BLaER1 treated with 17β-estradiol and CSF1 and Interleukin-3, amounts not matched to agents 10 nM and 100 nM (cell line): ENCODE measurements around the gene RASAL2.
A peak's percentile ranks its signal among the peaks of the same experiment; 100 is the strongest.

Source experiments
- H3K27ac ChIP-seq, 11 experiments: shearing (Covaris generic); formaldehyde crosslinking; 2 replicates each; pipeline ENCODE4 v1.8.1; 2022
- H3K27me3 ChIP-seq, 11 experiments: shearing (Covaris generic); formaldehyde crosslinking; 2 replicates each; pipeline ENCODE4 v1.8.1; 2022
- H3K36me3 ChIP-seq, 11 experiments: shearing (Covaris generic); formaldehyde crosslinking; 2 replicates each; pipeline ENCODE4 v1.8.1; 2022
- H3K4me1 ChIP-seq, 10 experiments: shearing (Covaris generic); formaldehyde crosslinking; 2 replicates each; pipeline ENCODE4 v1.8.1; 2022
- H3K4me2 ChIP-seq, 11 experiments: shearing (Covaris generic); formaldehyde crosslinking; 2 replicates each; pipeline ENCODE4 v1.8.1; 2022
- H3K4me3 ChIP-seq, 10 experiments: shearing (Covaris generic); formaldehyde crosslinking; 2 replicates each; pipeline ENCODE4 v1.8.1; 2022
- H3K9ac ChIP-seq, 11 experiments: shearing (Covaris generic); formaldehyde crosslinking; 2 replicates each; pipeline ENCODE4 v1.8.1; 2022
- H3K9me3 ChIP-seq, 11 experiments: shearing (Covaris generic); formaldehyde crosslinking; replicated peaks in 1 of 11; 2 replicates each; pipeline ENCODE4 v1.8.1; 2022
- H4K20me1 ChIP-seq, 11 experiments: shearing (Covaris generic); formaldehyde crosslinking; 2 replicates each; pipeline ENCODE4 v1.8.1; 2022
- Cebpa-rat ChIP-seq, 11 experiments: shearing (Covaris generic); IDR thresholded peaks; 2 replicates each; pipeline ENCODE4 v1.8.1; 2022

The RASAL2 gene

GRCh38 chr1:178137238-178137637 is 43.3 kb downstream of the RASAL2 start:
- TF ChIP-seq Cebpa-rat (IDR thresholded peaks at IDR 0.05): no peak
- Histone ChIP-seq H3K36me3 (no peaks in the 10 kb centered on the region), H3K9me3 (peaks cover 0 to 8% (median 0%) of the 10 kb centered on the region in 11 experiments; a peak in 2 of 22 replicates), H3K4me1 (peaks cover 7 to 51% (median 8%) of the 10 kb centered on the region in 10 experiments; a peak in 16 of 20 replicates), H4K20me1 (no peaks in the 10 kb centered on the region), H3K27ac (peak overlapping the region in 2 of 11 experiments; percentile 31 to 40; a peak in 2 of 22 replicates), H3K4me2 (peak overlapping the region in 2 of 11 experiments; percentile 50 to 53; a peak in 4 of 22 replicates), H3K9ac (0 out of 22 replicates have a peak overlapping the region, but pooled peaks of 2 of the 11 experiments have one; percentile 1 to 29), H3K4me3 (no peak overlapping the region), H3K27me3 (no peaks in the 10 kb centered on the region)

- no peaks in the 10 kb centered on the region for H3K27me3 ChIP-seq
- no peak overlapping the region for H3K27ac ChIP-seq
- peaks cover 0 to 10% (median 0%) of the 10 kb centered on the region in 10 experiments; a peak in 4 of 20 replicates for H3K4me1 ChIP-seq
- no peak overlapping the region for H3K4me2 ChIP-seq
- no peak for TF ChIP-seq Cebpa-rat (IDR thresholded peaks at IDR 0.05)
- no peaks in the 10 kb centered on the region for H3K36me3 ChIP-seq
- H3K4me3 ChIP-seq: no peak overlapping the region
- H3K9ac ChIP-seq: no peak overlapping the region
- no peaks in the 10 kb centered on the region for H4K20me1 ChIP-seq
- H3K9me3 ChIP-seq: peaks cover 0 to 8% (median 0%) of the 10 kb centered on the region in 11 experiments; a peak in 2 of 22 replicates
These were observed 48.9 kb downstream of the RASAL2 start for GRCh38 chr1:178142806-178143205.

GRCh38 chr1:178143730-178144690 is 50.1 kb downstream of the RASAL2 start:
- Histone ChIP-seq H3K27me3 (no peaks in the 10 kb centered on the region), H3K9me3 (peaks cover 0 to 8% (median 0%) of the 10 kb centered on the region in 11 experiments; a peak in 2 of 22 replicates), H3K4me2 (no peak overlapping the region; a peak in 1 of 22 replicates), H3K4me1 (peaks cover 0 to 7% (median 0%) of the 10 kb centered on the region in 10 experiments; a peak in 1 of 20 replicates), H3K9ac (no peak overlapping the region), H3K27ac (no peak overlapping the region), H4K20me1 (no peaks in the 10 kb centered on the region), H3K36me3 (no peaks in the 10 kb centered on the region), H3K4me3 (no peak overlapping the region)
- TF ChIP-seq Cebpa-rat (IDR thresholded peaks at IDR 0.05): no peak

- TF ChIP-seq Cebpa-rat (IDR thresholded peaks at IDR 0.05): no peak
- Histone ChIP-seq H3K9ac (no peak overlapping the region), H3K27me3 (no peaks in the 10 kb centered on the region), H4K20me1 (no peaks in the 10 kb centered on the region; a peak in 1 of 22 replicates), H3K4me3 (no peak overlapping the region), H3K4me1 (peaks cover 0 to 7% (median 0%) of the 10 kb centered on the region in 10 experiments; a peak in 1 of 20 replicates), H3K27ac (no peak overlapping the region), H3K9me3 (peaks cover 0 to 8% (median 0%) of the 10 kb centered on the region in 11 experiments; a peak in 2 of 22 replicates), H3K4me2 (no peak overlapping the region), H3K36me3 (no peaks in the 10 kb centered on the region)
These were observed 51.7 kb downstream of the RASAL2 start for GRCh38 chr1:178145605-178146004.

- Histone ChIP-seq H3K4me2 (no peak overlapping the region), H3K27me3 (no peaks in the 10 kb centered on the region), H4K20me1 (no peaks in the 10 kb centered on the region; a peak in 1 of 22 replicates), H3K9me3 (peaks cover 0 to 6% (median 0%) of the 10 kb centered on the region in 11 experiments; a peak in 2 of 22 replicates), H3K4me1 (peaks cover 0 to 7% (median 0%) of the 10 kb centered on the region in 10 experiments; a peak in 1 of 20 replicates), H3K27ac (no peak overlapping the region), H3K36me3 (no peaks in the 10 kb centered on the region), H3K9ac (no peak overlapping the region), H3K4me3 (no peak overlapping the region)
- TF ChIP-seq Cebpa-rat (IDR thresholded peaks at IDR 0.05): no peak
These were observed 52.5 kb downstream of the RASAL2 start for GRCh38 chr1:178146436-178146835.

- H3K4me2 ChIP-seq: no peak overlapping the region
- no peak overlapping the region for H3K4me3 ChIP-seq
- no peaks in the 10 kb centered on the region for H3K27me3 ChIP-seq
- peaks cover 0 to 6% (median 0%) of the 10 kb centered on the region in 11 experiments; a peak in 2 of 22 replicates for H4K20me1 ChIP-seq
- no peak overlapping the region for H3K9ac ChIP-seq
- no peaks in the 10 kb centered on the region for H3K36me3 ChIP-seq
- no peak overlapping the region for H3K27ac ChIP-seq
- no peak for TF ChIP-seq Cebpa-rat (IDR thresholded peaks at IDR 0.05)
- H3K9me3 ChIP-seq: no peaks in the 10 kb centered on the region
- H3K4me1 ChIP-seq: no peaks in the 10 kb centered on the region
These were observed 56.7 kb downstream of the RASAL2 start for GRCh38 chr1:178150610-178151009.

- Histone ChIP-seq H3K4me1 (no peaks in the 10 kb centered on the region), H3K27ac (no peak overlapping the region), H3K36me3 (no peaks in the 10 kb centered on the region), H3K4me2 (no peak overlapping the region), H3K9me3 (no peaks in the 10 kb centered on the region), H3K9ac (no peak overlapping the region), H3K4me3 (no peak overlapping the region), H3K27me3 (no peaks in the 10 kb centered on the region), H4K20me1 (peaks cover 0 to 6% (median 0%) of the 10 kb centered on the region in 11 experiments; a peak in 2 of 22 replicates)
- no peak for TF ChIP-seq Cebpa-rat (IDR thresholded peaks at IDR 0.05)
These were observed 57.9 kb downstream of the RASAL2 start for GRCh38 chr1:178151831-178152230.

GRCh38 chr1:178155481-178156255 is 61.8 kb downstream of the RASAL2 start:
- no peaks in the 10 kb centered on the region for H3K4me1 ChIP-seq
- no peak for TF ChIP-seq Cebpa-rat (IDR thresholded peaks at IDR 0.05)
- no peak overlapping the region for H3K9ac ChIP-seq
- H3K36me3 ChIP-seq: no peaks in the 10 kb centered on the region
- no peaks in the 10 kb centered on the region for H3K9me3 ChIP-seq
- H3K4me2 ChIP-seq: no peak overlapping the region
- no peak overlapping the region for H3K4me3 ChIP-seq
- H4K20me1 ChIP-seq: peaks cover 0 to 16% (median 0%) of the 10 kb centered on the region in 11 experiments; a peak in 2 of 22 replicates
- H3K27me3 ChIP-seq: no peaks in the 10 kb centered on the region
- no peak overlapping the region for H3K27ac ChIP-seq
